Chondrocyte (in vitro differentiated cells): Measurements from ENCODE around the gene NRF1. TPM values are rescaled to one million over a fixed set of nuclear protein-coding genes. Genes with fewer than 3 reads are reported as not detected.

Source experiments
- DNase-seq: peaks from one replicate; pipeline ENCODE4 v3.0.0; 2021; ENCODE audit warnings: mixed read lengths, low spot score
- H3K27ac Mint-ChIP-seq: one replicate; pipeline ENCODE4 v1.8.0; 2021; ENCODE audit warnings: mild to moderate bottlenecking, moderate library complexity, mixed read lengths; ENCODE audit not compliant: unreplicated experiment
- H3K27me3 Mint-ChIP-seq: 2 replicates; pipeline ENCODE4 v1.8.0; 2021; ENCODE audit warnings: low read depth, mixed read lengths
- H3K36me3 Mint-ChIP-seq: 2 replicates; pipeline ENCODE4 v1.8.0; 2021; ENCODE audit warnings: low read depth, mixed read lengths
- H3K4me1 Mint-ChIP-seq: 2 replicates; pipeline ENCODE4 v1.8.0; 2021; ENCODE audit warnings: low read depth, mild to moderate bottlenecking, mixed read lengths
- H3K4me3 Mint-ChIP-seq: one replicate; pipeline ENCODE4 v1.8.0; 2021; ENCODE audit warnings: mild to moderate bottlenecking, moderate library complexity, mixed read lengths; ENCODE audit not compliant: unreplicated experiment
- H3K9me3 Mint-ChIP-seq: 2 replicates; pipeline ENCODE4 v1.8.0; 2021; ENCODE audit warnings: low read depth, mixed read lengths
- total RNA-seq: library from RNA; stranded (reverse); gene quantifications from 3 replicates; pipeline ENCODE4 v1.2.1, GENCODE V29; 2021
- TF ChIP-seq, protein P1 (sequence below): fragments of 200-600 bp; sonication (generic); IDR thresholded peaks from 2 replicates; pipeline ENCODE4 v1.5.0; 2021; ENCODE audit warnings: antibody characterized with exemption, mild to moderate bottlenecking, moderate library complexity

NRF1 gene
- total RNA-seq, 1 donor from 2014 or later, result 13.3 TPM

- TF ChIP-seq, protein P1, sequence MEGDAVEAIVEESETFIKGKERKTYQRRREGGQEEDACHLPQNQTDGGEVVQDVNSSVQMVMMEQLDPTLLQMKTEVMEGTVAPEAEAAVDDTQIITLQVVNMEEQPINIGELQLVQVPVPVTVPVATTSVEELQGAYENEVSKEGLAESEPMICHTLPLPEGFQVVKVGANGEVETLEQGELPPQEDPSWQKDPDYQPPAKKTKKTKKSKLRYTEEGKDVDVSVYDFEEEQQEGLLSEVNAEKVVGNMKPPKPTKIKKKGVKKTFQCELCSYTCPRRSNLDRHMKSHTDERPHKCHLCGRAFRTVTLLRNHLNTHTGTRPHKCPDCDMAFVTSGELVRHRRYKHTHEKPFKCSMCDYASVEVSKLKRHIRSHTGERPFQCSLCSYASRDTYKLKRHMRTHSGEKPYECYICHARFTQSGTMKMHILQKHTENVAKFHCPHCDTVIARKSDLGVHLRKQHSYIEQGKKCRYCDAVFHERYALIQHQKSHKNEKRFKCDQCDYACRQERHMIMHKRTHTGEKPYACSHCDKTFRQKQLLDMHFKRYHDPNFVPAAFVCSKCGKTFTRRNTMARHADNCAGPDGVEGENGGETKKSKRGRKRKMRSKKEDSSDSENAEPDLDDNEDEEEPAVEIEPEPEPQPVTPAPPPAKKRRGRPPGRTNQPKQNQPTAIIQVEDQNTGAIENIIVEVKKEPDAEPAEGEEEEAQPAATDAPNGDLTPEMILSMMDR, result no peak
- Mint-ChIP-seq H3K9me3 (no peaks in the 10 kb centered on the region), H3K36me3 (no peaks in the 10 kb centered on the region), H3K4me3 (no peak overlapping the region), H3K27ac (no peak overlapping the region), H3K27me3 (no peaks in the 10 kb centered on the region), H3K4me1 (no peaks in the 10 kb centered on the region)
- peak; percentile 21 for DNase-seq
Observed at GRCh38 chr7:129797214-129797789, 185.8 kb downstream of the NRF1 start.

DNA sequence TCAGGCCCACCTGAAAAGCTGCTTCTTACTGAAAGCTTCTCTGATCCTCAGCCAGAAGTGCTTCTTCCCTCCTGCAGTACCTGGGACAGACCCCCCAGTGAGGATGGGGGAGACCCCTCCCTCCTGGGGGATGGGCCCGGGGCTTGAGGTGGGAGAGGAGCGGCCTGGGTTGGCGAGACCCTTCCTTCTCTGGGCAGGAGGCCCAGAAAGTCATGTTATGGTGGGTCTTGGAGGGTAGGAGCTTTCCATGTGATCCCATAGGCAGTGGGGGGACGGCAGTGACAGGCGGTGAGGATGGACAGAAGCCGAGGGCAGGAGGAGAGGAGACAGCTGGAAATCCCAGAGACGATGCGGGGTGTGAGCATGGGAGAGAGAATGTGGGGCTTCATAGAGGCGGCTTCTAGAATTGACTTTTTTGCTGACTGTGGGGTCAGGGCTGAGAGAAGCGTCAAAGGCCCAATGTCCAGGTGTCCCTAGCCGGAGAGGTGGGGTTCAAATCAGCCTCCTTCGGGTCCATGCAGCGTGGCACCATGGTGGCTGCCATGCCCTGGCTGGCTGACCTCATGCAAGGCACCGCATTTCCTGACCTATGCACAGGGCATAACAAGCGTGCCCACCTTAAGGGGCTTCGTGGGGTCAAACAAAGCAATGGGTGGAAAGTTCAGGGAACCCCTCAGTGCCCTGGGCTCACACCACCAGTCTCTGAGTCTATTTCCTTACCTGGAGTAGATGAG, 187.3 kb downstream of the NRF1 start:
- no peak overlapping the region for H3K27ac Mint-ChIP-seq
- H3K4me3 Mint-ChIP-seq, result no peak overlapping the region
- TF ChIP-seq, protein P1, result no peak
- DNase-seq, result peak; percentile 72
- H3K9me3 Mint-ChIP-seq, result no peaks in the 10 kb centered on the region
- no peaks in the 10 kb centered on the region for H3K4me1 Mint-ChIP-seq
- no peaks in the 10 kb centered on the region for H3K27me3 Mint-ChIP-seq
- no peaks in the 10 kb centered on the region for H3K36me3 Mint-ChIP-seq

DNA sequence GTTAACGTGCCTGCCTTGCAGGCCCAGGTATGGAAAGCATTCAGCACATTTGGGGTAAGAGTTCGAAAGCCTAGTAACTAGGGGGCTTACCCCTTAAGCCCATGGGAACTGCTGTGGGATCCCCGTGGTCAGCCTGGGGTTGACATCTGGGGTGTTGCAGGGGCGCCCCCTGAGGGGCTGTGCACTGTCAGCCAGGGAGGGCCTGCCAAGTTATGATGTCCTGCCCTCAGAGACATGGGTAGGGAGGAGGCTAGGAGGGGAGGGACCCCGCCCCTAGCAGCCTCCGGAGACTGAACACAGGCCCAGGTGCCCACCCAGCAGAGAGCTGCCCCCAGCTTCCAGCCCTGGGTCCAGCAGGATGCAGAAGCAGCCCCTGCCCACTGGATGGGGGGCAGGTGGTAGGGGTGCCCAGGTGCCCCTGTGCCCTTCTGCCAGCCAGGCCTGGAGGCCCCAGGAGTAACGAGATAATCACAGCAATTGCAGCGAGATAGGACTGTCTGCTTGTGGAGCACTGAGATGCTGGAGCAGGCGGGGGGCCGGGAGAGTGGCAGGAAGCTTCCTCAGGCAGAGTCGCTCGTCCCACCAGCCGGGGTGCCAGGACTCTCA, 187.9 kb downstream of the NRF1 start:
- Mint-ChIP-seq H3K4me1 (no peaks in the 10 kb centered on the region), H3K36me3 (no peaks in the 10 kb centered on the region), H3K4me3 (no peak overlapping the region), H3K27me3 (no peaks in the 10 kb centered on the region), H3K9me3 (no peaks in the 10 kb centered on the region), H3K27ac (no peak overlapping the region)
- peak; percentile 62 for DNase-seq
- TF ChIP-seq, protein P1, result no peak

GRCh38 chr7:129800901-129801300, 189.4 kb downstream of the NRF1 start:
- Mint-ChIP-seq H3K27me3 (no peaks in the 10 kb centered on the region), H3K36me3 (no peaks in the 10 kb centered on the region), H3K4me3 (no peak overlapping the region), H3K9me3 (no peaks in the 10 kb centered on the region), H3K4me1 (no peaks in the 10 kb centered on the region), H3K27ac (no peak overlapping the region)
- TF ChIP-seq, protein P1, result no peak
- DNase-seq, result peak; percentile 77

DNA sequence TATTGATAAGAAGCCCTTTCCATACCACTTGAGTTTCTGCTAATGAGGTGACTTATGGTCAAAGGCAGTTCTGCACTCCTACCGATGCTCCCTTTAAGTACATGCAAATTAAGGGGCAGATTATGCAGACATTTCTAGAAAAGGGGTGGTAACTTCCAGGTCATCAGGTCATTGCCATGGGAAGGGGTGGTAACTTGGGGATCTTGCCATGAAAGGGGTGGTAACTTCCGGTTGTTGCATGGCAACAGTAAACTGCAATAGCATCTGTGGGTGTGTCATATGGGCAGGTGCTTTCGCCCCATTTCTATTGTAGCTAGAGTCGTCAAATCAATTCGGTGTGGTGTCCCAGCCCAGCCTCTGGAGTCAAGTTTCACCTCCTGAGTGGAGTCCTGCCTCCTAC, 190.4 kb downstream of the NRF1 start:
- H3K27me3 Mint-ChIP-seq, result no peaks in the 10 kb centered on the region

More for the DNA sequence above, 190.4 kb downstream of the NRF1 start:
- Mint-ChIP-seq H3K4me1 (no peaks in the 10 kb centered on the region), H3K27ac (no peak overlapping the region), H3K9me3 (no peaks in the 10 kb centered on the region), H3K4me3 (no peak overlapping the region), H3K36me3 (no peaks in the 10 kb centered on the region)
- peak; percentile 33 for DNase-seq
- TF ChIP-seq, protein P1, result no peak
